Measurements from ENCODE around the gene TMPRSS11E.
A peak's percentile ranks its signal among the peaks of the same experiment; 100 is the strongest.
"Not testable (repeated sequence)": the region's sequence is repeated elsewhere in the genome, so short reads cannot be mapped to it uniquely, and the experiment has no call there.

TMPRSS11E gene

GRCh38 chr4:68463796-68464195, 16.5 kb downstream of the TMPRSS11E start:
- no peak for FAIRE-seq

GRCh38 chr4:68465058-68465457, 17.8 kb downstream of the TMPRSS11E start:
- FAIRE-seq: no peak

GRCh38 chr4:68466185-68466584, 18.9 kb downstream of the TMPRSS11E start:
- no peak for FAIRE-seq

DNA sequence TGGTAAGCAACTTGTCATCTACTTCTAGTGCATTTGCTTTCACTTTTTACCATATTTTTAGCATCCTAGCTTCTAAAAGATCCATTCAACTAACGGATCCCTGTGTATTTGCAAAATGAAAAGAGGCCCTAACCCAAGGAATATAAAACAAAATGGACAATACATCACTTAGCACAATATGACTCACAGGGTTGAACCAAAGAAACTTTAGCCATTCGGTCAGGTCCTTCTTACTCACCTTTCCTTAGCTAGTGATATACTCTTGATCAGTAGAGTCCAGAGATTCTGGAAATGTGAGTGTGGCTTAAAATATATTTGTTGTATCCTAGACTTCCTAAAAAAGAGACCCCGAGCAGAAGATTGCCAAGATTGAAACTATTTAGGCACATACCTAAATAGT, 19.5 kb downstream of the TMPRSS11E start:
- FAIRE-seq: no peak

- FAIRE-seq: no peak
Observed at GRCh38 chr4:68469482-68469881, 22.2 kb downstream of the TMPRSS11E start.

DNA sequence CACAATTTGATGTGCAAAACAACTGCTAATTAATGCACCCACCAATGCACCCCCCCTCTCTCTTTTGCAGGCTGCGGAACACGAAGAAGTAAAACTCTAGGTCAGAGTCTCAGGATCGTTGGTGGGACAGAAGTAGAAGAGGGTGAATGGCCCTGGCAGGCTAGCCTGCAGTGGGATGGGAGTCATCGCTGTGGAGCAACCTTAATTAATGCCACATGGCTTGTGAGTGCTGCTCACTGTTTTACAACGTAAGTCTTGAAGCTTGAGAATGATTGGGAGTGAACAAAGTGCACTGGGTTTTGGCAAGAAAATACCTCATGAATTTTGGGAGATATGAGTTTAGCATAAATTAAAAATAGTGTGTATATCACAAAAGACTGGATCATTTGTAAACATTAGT, 28.9 kb downstream of the TMPRSS11E start:
- no peak for FAIRE-seq

DNA sequence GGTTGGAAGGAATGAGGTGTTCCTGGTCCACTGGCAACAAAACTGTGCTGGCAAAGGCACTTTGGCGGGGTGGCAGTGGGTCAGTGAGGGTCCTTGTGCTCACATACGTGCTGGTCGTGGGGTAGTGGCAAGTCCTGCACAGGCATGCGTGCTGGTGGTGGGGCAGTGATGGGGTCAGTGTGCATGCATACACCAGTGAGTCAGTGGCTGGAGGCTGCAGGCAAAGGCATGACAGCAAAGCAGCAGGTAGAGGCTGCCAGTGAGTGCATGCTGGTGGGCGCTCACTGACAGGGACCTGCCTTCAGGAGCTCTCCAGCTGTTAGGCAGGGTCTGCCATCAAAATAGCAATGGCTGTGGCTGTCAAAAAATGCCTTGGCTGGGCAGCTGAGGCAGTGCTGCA, 42.1 kb downstream of the TMPRSS11E start:
- no peak for FAIRE-seq

DNA sequence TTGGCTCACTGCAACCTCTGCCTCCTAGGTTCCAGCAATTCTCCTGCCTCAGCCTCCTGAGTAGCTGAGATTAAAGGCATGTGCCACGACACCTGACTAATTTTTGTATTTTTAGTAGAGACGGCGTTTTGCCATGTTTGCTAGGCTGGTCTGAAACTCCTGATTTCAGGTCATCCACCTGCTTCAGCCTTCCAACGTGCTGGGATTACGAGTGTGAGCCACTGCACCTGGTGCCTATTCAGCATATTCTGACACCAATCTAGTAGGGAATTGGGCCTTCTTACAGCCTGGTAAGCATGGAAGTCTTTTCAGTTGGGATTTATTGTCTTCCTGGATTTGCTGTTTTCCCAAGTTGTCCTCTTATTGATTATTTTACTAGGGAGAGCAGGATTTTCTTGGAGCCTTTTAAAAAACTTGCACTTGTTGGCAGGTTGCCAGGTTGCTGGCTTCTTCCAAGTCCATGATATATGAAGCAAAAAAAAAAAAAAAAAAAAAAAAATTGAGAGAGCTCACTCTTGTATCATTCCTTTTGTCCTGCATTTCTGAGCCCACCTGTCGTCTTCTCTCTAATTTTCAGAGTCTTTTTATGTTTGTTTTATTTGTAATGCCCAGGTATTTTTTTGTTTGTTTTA, 43.7 kb downstream of the TMPRSS11E start:
- FAIRE-seq: no peak

DNA sequence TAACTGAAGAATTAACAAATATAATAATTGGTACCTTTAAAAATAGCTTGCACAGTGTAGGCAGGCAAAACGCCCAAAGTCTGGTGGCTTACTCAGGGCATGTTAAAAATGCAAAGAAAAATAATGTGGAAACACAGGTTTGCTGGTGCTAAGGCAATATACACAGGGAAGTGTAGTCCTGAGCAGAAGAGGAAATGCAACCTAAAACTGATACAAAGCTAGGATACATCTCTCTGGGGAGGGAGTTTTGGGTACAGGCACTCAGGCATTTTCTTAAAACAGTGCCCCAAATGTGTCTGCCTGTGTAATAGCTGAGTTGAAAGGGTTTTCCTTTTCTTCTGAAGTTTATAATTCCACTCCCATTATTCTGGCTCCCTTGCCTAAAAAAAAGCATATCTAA, 47.4 kb downstream of the TMPRSS11E start:
- no peak for FAIRE-seq

GRCh38 chr4:68498413-68499007, 51.2 kb downstream of the TMPRSS11E start:
- FAIRE-seq: peak; percentile 99

GRCh38 chr4:68499021-68499420, 51.8 kb downstream of the TMPRSS11E start:
- peak; percentile 84 for FAIRE-seq

DNA sequence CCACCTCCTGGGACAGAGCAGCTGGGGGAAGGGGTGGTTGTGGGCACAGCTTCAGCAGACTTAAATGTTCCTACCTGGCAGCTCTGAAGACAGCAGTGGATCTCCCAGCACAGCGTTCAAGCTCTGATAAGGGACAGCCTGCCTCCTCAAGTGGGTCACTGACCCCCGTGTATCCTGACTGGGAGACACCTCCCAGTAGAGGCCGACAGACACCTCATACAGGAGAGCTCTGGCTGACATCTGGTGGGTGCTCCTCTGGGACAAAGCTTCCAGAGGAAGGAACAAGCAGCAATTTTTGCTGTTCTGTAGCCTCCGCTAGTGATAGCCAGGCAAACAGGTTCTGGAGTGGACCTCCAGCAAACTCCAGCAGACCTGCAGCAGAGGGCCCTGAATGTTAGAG, 56.2 kb downstream of the TMPRSS11E start:
- FAIRE-seq: not testable (repeated sequence)

GRCh38 chr4:68504836-68505235, 57.6 kb downstream of the TMPRSS11E start:
- FAIRE-seq: not testable (repeated sequence)

GRCh38 chr4:68505452-68505851, 58.2 kb downstream of the TMPRSS11E start:
- not testable (repeated sequence) for FAIRE-seq

DNA sequence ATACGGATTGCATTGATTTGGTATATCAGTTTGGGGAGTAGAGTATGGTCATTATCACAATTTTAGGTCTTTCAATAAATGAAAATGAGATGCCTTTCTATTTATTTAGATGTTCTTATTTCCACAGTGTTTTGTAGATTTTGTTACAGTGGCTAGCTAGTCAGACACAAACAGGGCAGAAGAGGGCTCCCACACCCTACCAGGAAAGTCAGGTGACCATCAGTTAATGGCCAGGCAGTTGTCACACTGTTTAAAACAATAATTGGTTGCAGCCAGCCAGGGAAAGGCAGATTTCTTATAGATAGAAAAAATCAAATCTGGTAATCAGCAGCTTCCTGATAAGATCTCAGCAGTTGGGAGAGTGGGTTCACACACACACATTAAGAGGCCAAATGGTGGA, 71.6 kb downstream of the TMPRSS11E start:
- no peak for FAIRE-seq

DNA sequence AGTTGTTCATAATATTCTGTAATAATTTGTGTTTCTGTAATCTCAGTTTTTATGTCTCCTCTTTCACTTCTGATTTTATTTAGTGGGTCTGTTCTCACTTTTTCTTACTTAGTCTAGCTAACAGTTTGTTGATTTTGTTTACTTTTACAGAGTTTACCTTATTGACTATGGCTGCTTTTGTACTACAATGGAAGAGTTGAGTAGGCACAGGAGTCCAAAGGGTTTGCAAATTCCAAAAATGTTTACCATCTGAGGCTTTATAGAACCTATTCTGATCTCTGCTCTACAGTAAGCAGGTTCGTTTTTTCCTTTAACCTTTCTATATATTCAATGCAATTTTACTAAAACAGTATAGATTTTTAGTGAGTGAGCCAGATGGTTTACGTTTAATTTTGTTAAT, 73.7 kb downstream of the TMPRSS11E start:
- no peak for FAIRE-seq

DNA sequence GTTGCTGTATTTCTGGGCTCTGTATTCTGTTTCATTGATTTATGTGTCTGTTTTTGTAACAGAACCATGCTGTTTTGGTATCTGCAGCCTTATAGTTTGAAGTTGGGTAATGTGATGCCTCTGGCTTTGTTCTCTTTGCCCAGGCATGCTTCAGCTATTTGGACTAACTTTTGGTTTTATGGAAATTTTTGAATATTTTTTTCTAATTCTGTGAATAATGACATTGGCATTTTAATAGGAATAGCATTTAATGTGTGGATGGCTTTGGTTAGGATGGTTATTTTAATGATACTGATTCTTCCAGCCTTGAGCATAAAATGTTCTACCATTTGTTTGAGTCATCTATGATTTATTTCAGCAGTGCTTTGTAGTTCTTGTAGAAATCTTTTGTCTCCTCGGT, 75.0 kb downstream of the TMPRSS11E start:
- FAIRE-seq: not testable (repeated sequence)

- no peak for FAIRE-seq
Observed at GRCh38 chr4:68535974-68536373, 88.7 kb downstream of the TMPRSS11E start.

GRCh38 chr4:68536375-68536774, 89.1 kb downstream of the TMPRSS11E start:
- FAIRE-seq: no peak

DNA sequence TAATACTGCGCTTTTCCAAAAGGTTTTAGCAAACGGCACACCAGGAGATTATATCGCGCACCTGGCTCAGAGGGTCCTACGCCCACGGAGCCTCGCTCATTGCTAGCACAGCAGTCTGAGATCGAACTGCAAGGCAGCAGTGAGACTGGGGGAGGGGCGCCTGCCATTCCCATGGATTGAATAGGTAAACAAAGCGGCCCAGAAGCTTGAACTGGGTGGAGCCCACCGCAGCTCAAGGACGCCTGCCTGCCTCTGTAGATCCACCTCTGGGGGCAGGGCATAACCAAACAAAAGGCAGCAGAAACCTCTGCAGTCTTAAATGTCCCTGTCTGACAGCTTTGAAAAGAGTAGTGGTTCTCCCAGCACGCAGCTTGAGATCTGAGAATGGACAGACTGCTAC, 95.5 kb downstream of the TMPRSS11E start:
- not testable (repeated sequence) for FAIRE-seq
